RPMI7951 (cell line): ENCODE measurements around the gene CNTNAP2. TPM values are rescaled to one million over a fixed set of nuclear protein-coding genes. Genes with fewer than 3 reads are reported as not detected.

Experiments used
- DNase-seq: peaks from one replicate; pipeline ENCODE4 v3.0.0-alpha.2; 2012; ENCODE audit warnings: low read depth
- total RNA-seq: library from RNA; depleted of rRNA; stranded (reverse); fragments of >200 nt; shearing (Covaris generic); gene quantifications from 2 replicates; pipeline ENCODE4 v1.2.3, GENCODE V29; 2014; rRNA removed

CNTNAP2 gene
- not detected in 2 replicates for total RNA-seq

- DNase-seq: peak; percentile 10
These were observed at the start of gene CNTNAP2 for GRCh38 chr7:146116521-146117222. Gene CNTNAP2, plus strand, starts transcription at chr7:146116801. Its CDS starts 76 bp downstream, at chr7:146116877.

- DNase-seq: no peak
These were observed 48.7 kb upstream of the CNTNAP2 start for GRCh38 chr7:146067880-146068279.

- DNase-seq: no peak
These were observed 42.3 kb upstream of the CNTNAP2 start for GRCh38 chr7:146074195-146074765.

- no peak for DNase-seq
These were observed 40.3 kb upstream of the CNTNAP2 start for GRCh38 chr7:146076344-146076743.

- no peak for DNase-seq
These were observed 32.5 kb upstream of the CNTNAP2 start for GRCh38 chr7:146084086-146084485.

GRCh38 chr7:146090023-146090645 lies 26.5 kb upstream of the CNTNAP2 start:
- peak; percentile 20 for DNase-seq

- no peak for DNase-seq
These were observed 22.2 kb upstream of the CNTNAP2 start for GRCh38 chr7:146094356-146094755.

- DNase-seq: no peak
These were observed 19.6 kb upstream of the CNTNAP2 start for GRCh38 chr7:146096994-146097393.

- no peak for DNase-seq
These were observed 10.3 kb upstream of the CNTNAP2 start for GRCh38 chr7:146106319-146106718.

GRCh38 chr7:146112755-146113154 lies 3.8 kb upstream of the CNTNAP2 start:
- no peak for DNase-seq

GRCh38 chr7:146115548-146115850 lies 1.1 kb upstream of the CNTNAP2 start:
- no peak for DNase-seq

- peak; percentile 39 for DNase-seq
These were observed 615 bp upstream of the CNTNAP2 start for GRCh38 chr7:146115851-146116520.

GRCh38 chr7:146117576-146117975 lies 975 bp downstream of the CNTNAP2 start:
- DNase-seq: no peak

GRCh38 chr7:146119002-146119401 lies 2.4 kb downstream of the CNTNAP2 start:
- DNase-seq: no peak

GRCh38 chr7:146123715-146124114 lies 7.1 kb downstream of the CNTNAP2 start:
- DNase-seq: no peak

- no peak for DNase-seq
These were observed 10.3 kb downstream of the CNTNAP2 start for GRCh38 chr7:146126767-146127509.

- no peak for DNase-seq
These were observed 12.7 kb downstream of the CNTNAP2 start for GRCh38 chr7:146129296-146129695.

- no peak for DNase-seq
These were observed 13.4 kb downstream of the CNTNAP2 start for GRCh38 chr7:146129997-146130396.

- DNase-seq: no peak
These were observed 15.1 kb downstream of the CNTNAP2 start for GRCh38 chr7:146131701-146132100.

GRCh38 chr7:146136357-146136875 lies 19.8 kb downstream of the CNTNAP2 start:
- no peak for DNase-seq

GRCh38 chr7:146138926-146139325 lies 22.3 kb downstream of the CNTNAP2 start:
- no peak for DNase-seq
